Cortex of kidney (tissue), 1 donor: ENCODE measurements around the gene PARG.
"Not testable (repeated sequence)": the region's sequence is repeated elsewhere in the genome, so short reads cannot be mapped to it uniquely, and the experiment has no call there.

Experiments used
- DNase-seq: peaks from one replicate; lab custom pipeline; 2025; lab: John Stamatoyannopoulos, UW

The PARG gene

DNA sequence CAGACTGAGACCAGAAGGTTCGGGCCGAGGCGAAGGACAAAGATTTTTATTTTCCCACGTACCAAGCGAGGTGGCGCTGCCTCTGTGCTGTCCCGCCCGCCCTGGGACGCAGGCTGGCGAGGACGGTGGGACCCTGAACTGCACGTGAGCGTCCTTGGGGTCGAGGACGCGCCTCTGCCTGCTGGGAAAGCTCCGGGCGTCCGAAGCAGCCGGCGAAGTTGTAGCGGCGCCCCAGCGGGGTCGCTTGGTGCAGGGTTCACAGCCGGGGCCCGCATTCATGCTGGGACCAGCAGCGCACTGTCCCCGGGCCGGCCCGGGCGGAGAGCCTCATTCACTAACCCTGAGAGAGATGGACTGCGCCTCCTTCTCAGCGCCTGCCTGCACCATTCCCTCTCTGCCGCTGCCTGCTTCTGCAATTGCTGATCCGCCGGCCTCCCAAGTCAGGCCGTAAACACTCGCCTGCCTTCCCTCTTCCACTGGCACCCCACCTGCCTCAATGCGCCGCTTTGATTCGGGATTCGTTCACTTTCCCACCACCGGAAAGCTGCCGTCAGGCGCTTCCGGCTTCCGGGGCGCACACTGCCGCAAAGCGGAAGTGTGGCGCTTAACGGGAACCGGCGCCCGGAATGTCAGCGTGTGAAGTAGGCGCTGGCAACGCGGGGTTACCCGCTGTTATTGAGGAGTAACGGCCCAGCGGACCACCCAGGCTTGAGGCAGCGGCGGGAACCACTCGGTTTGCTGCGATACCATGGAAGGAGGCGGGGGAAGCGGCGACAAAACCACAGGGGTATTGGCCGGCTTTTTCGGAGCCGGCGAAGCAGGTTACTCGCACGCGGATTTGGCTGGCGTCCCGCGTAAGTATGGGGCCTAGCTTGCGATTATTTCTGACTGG lies at the start of gene PARG, which contains the start of gene TIMM23B:
PARG (minus strand) TSS at position 581 of the 892 bp plus-strand sequence; CDS start at position 279, 302 bp downstream.
TIMM23B (plus strand) TSS at position 607 of the 892 bp plus-strand sequence; CDS start at position 749, 142 bp downstream.
- peak; percentile 10 for DNase-seq

DNA sequence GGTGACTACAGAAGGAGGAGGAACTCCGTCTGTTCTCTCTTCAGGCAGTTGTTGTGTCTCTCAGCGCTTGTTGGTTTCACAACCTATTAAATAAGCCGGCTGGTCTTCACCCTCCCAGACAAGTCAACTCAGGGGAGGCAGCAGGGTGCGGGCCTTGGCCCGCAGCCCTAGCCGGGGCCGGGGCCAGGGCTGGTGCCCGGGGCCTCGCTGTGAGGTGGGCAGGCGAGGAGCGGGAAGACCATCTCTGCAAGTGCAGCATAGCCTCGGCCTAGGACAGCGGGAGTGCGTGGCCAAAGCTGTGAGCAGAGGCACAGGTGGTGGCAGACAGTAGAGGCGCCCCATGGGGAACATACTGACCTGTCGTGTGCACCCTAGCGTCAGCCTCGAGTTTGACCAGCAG lies 46.5 kb upstream of the PARG start, which contains the start of gene AGAP6:
AGAP6 (plus strand) TSS at position 31 of the 400 bp plus-strand sequence; CDS start at position 341, 310 bp downstream.
- not testable (repeated sequence) for DNase-seq

GRCh38 chr10:49987207-49987606 lies 45.4 kb upstream of the PARG start:
- not testable (repeated sequence) for DNase-seq

GRCh38 chr10:49977756-49978155 lies 35.9 kb upstream of the PARG start:
- DNase-seq: not testable (repeated sequence)

- DNase-seq: not testable (repeated sequence)
These were observed 30.3 kb upstream of the PARG start for GRCh38 chr10:49972094-49972493.

DNA sequence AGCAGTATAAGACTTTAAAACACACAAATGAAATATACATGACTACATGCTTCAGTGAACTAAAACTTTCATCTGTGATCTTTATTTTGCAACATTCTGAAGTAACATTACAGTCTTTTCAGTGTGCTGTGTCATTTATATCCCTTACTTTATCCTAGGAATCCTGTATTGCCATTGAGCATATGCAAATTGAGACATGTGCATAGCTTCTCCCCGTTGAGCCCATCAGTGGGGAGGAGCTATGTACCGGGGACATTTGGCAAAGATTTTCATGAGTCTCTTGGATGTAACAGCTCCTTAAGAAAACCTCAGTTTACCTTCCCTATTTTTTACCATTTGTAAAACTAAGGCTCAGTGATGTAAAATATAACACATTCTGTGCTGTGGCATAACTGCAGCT lies 29.6 kb upstream of the PARG start:
- not testable (repeated sequence) for DNase-seq

- not testable (repeated sequence) for DNase-seq
These were observed 28.6 kb upstream of the PARG start for GRCh38 chr10:49970331-49970857.

GRCh38 chr10:49953122-49953521 lies 11.3 kb upstream of the PARG start:
- not testable (repeated sequence) for DNase-seq

GRCh38 chr10:49952006-49952405 lies 10.2 kb upstream of the PARG start:
- DNase-seq: not testable (repeated sequence)

GRCh38 chr10:49948737-49949136 lies 6.9 kb upstream of the PARG start:
- DNase-seq: not testable (repeated sequence)

DNA sequence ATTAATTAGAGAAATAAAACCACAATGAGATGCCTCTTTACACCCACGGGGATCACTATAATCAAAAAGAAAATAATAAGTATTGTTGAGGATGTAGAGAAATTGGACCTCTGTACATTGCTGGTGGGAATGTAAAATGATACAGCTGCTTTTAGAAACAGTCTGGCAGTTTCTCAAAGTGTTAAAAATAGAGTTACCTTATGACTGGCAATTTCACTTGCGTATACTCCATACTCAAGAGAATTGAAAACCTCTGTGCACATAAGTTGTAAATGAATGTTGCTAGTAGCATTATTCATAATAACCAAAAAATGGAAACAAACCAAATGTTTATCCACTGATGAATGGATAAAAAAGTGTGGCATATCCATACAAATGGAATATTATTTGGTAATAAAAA lies 6.3 kb upstream of the PARG start:
- not testable (repeated sequence) for DNase-seq

- DNase-seq: not testable (repeated sequence)
These were observed 1.8 kb upstream of the PARG start for GRCh38 chr10:49943607-49944006.

DNA sequence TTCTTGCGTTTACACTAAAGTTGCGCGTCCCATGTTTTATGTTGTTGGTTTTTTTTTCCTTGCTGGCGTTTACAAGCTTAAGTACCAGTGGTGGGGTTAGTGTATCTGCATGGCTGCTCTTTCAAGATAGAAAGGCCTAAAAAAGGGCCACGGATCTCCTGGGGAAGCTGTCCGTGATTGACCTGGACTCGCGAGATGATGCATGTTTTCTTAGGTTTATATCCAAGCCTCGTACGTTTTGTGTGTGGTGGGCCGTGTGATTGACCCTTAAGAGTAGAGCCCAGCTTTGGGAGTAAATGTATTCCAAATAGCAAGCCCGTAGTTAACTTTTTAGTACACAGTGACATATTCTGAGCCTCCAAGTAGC lies 495 bp upstream of the PARG start:
- not testable (repeated sequence) for DNase-seq

DNA sequence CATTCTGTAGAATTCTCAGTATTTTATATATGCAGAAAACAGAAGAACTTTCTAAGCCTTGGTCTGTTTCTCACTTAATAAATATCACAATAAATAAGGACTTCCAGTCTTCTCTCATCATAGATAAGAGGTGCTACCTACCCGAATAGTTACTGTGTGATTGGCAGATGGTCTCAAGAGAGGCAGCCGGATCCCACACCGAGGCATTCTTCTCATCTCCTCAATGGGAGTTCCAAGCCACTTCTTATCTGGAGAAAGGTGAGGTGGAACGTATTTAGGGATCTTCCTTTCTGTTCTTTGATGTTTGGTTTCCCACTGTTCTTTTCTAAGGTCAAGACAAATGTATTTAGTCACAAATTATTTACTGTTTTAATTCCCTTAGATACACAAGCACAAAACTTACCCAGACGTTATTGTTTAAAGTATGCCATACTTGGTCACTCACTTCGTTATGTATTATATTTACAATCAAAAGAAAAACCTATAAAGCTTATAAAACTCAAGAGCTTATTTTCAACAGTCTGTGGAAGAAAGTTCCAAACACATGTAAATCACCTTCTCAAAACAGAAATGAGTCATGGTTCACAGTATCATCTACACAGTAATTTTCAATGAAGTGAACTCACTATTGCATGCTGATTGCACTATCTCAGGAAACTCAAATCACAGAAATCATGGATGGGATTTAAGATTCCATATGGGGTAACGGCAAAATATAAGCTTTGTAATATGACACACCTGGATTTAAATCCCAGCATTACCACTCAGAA lies 9.7 kb downstream of the PARG start:
- DNase-seq: not testable (repeated sequence)

DNA sequence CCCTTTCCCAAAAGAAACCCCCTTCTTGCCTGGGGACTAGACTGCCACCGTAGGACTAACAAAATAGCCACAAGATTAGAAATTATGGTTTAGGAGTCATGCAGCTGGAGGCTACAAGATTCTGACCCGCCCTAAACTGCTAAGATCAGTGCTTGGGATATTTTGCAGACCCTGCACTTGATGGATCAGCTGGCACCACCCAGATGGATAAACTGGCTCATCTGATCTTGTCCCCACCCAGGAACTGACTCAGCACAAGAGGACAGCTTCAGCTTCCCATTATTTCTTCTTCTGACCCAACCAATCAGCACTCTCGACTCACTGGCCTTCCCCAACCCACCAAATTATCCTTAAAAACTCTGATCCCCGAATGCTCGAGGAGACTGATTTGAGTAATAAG lies 10.6 kb downstream of the PARG start:
- not testable (repeated sequence) for DNase-seq

- DNase-seq: not testable (repeated sequence)
These were observed 18.3 kb downstream of the PARG start for GRCh38 chr10:49923572-49923971.

DNA sequence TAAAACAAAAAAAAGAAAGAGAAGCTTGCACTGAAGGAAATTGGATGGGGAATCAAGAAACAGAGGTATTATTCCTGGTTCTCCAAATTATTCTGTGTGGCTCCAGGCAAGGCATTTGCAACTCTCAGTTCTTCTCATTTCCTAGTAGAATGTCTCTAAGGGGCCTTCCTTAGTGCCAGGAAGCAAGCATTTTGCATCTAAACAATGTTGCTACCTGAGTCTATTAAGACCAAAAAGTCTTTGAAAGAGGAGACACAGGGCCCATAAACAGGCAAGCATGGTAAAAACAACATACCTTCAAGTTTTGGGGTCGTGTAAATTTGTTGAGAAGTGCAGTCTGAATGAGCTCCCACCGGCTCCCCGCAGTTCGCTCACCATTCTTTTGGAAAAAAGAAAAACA lies 19.8 kb downstream of the PARG start:
- not testable (repeated sequence) for DNase-seq

GRCh38 chr10:49917927-49918326 lies 23.9 kb downstream of the PARG start:
- not testable (repeated sequence) for DNase-seq

DNA sequence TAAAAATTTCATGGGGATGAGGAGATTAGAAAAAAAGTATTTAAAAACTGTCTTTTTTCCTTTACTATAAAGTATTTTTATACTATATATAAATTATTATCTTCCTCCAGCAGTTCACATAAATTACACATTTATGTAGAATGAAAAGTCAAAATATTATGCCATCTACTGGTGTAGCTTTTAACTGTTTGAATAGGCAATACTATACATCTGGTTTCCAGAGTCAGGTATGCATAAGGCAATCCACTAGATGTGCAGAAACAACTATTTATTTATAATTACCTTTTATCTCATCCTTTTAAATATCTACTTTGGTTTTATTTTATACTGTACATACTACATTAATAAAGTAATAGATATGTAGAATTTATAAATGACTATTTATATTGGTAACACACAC lies 25.4 kb downstream of the PARG start:
- not testable (repeated sequence) for DNase-seq

DNA sequence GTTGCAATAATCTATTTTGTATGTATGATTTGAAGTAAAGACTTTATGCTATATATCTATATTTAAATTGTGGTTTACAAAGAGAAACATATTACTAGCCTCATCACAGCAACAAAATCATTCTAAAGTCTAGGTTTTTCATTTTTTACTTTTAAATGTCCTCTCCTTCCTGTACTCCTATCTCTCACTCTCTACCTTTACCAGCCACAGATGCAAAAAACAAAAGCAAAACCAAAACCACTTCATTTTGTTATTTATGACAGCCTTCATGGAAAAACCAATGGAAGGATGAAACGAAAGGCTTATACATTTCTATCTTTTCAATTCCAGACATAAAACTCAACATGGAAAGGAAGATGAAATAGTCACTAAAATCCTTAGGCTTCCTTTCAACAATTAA lies 31.5 kb downstream of the PARG start:
- DNase-seq: not testable (repeated sequence)

GRCh38 chr10:49908290-49909080 lies 33.3 kb downstream of the PARG start:
- not testable (repeated sequence) for DNase-seq
